ACC112 (cell line): ENCODE measurements around the gene CIB2.
A peak's percentile ranks its signal among the peaks of the same experiment; 100 is the strongest.

ENCODE experiments used
- H2AFZ ChIP-seq: fragments of 200-600 bp; sonication (generic); one replicate; pipeline ENCODE4 v1.6.0; 2017; ENCODE audit warnings: antibody characterized with exemption, low read length; ENCODE audit not compliant: unreplicated experiment
- H3K27ac ChIP-seq: fragments of 200-600 bp; sonication (generic); 2 replicates; pipeline ENCODE4 v1.5.1; 2014; ENCODE audit warnings: low read depth, mild to moderate bottlenecking, antibody characterized with exemption, low read length, moderate library complexity
- H3K27me3 ChIP-seq: fragments of 200-600 bp; sonication (generic); 2 replicates; pipeline ENCODE4 v1.6.1; 2014; ENCODE audit warnings: mild to moderate bottlenecking, antibody characterized with exemption, low read length, moderate library complexity, mixed read lengths; ENCODE audit not compliant: insufficient read depth
- H3K36me3 ChIP-seq: fragments of 200-600 bp; sonication (generic); 2 replicates; pipeline ENCODE4 v1.6.1; 2016; ENCODE audit warnings: mild to moderate bottlenecking, antibody characterized with exemption, low read length, moderate library complexity, mixed read lengths; ENCODE audit not compliant: insufficient read depth
- H3K4me1 ChIP-seq: fragments of 200-600 bp; sonication (generic); one replicate; pipeline ENCODE4 v1.6.1; 2016; ENCODE audit warnings: low read length, mixed read lengths; ENCODE audit not compliant: insufficient read depth, unreplicated experiment, control insufficient read depth
- H3K4me3 ChIP-seq: fragments of 200-600 bp; sonication (generic); 2 replicates; pipeline ENCODE4 v1.5.1; 2014; ENCODE audit warnings: mild to moderate bottlenecking, low read depth, low read length
- H3K79me2 ChIP-seq: fragments of 200-600 bp; sonication (generic); one replicate; pipeline ENCODE4 v1.6.0; 2016; ENCODE audit warnings: low read length; ENCODE audit not compliant: control insufficient read depth, unreplicated experiment, insufficient read depth

CIB2 gene

DNA sequence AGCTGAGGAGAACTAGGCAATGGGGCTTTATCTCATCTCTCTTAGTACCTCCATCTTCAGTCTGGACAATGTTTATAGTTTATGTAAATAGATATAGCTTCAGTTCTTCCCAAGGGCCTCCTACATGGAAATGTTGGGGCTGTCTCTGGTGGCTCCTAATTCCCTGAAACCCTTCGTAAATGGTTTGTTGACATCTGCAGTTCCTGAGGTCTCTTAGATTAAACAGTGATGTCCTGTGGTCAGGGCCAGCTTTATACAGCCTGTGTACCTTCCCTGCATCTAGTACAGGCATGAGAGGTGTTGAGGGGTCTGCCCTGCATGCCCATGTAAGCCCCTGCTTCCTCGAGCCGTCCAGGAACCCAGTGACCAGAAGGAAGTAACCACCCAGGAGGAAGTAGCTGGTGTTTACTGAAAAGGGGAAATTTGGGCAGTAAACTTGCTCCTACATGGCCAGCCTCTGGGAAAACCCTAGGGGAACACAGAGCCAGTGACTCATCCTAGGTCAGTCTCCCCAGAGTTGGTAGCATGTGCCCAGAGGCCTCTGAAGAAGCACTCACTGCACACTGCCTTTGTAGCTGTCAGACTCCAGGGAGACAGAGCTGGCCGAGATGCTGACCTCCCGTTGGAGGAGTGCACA, 49.0 kb downstream of the CIB2 start:
- Histone ChIP-seq H2AFZ (no peak overlapping the region), H3K27me3 (no peaks in the 10 kb centered on the region), H3K36me3 (no peaks in the 10 kb centered on the region), H3K79me2 (peaks cover under 1% of the 10 kb centered on the region), H3K4me1 (no peaks in the 10 kb centered on the region), H3K27ac (no peak overlapping the region), H3K4me3 (no peak overlapping the region)

DNA sequence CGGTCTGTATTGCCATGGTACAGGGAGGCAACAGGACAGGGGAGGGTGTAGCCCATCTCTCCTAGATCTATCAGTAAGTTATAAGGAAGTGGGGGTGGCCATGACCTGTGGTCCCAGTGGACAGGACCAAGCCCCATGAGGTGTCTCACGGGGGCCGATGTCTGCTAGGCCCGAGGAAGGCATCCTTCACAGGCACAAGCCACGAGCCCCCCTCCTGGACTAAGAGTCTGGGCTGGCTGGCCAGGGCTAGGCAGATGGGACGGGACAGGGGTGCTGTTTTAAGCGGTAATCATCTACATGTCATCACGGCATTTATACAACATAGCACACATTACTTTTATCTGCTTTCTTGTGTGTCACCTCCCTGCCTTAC, 51.2 kb downstream of the CIB2 start:
- Histone ChIP-seq H2AFZ (no peak overlapping the region), H3K36me3 (no peaks in the 10 kb centered on the region), H3K4me3 (no peak overlapping the region), H3K4me1 (peaks cover 6% of the 10 kb centered on the region), H3K27ac (no peak overlapping the region), H3K27me3 (no peaks in the 10 kb centered on the region), H3K79me2 (peaks cover 15% of the 10 kb centered on the region)

DNA sequence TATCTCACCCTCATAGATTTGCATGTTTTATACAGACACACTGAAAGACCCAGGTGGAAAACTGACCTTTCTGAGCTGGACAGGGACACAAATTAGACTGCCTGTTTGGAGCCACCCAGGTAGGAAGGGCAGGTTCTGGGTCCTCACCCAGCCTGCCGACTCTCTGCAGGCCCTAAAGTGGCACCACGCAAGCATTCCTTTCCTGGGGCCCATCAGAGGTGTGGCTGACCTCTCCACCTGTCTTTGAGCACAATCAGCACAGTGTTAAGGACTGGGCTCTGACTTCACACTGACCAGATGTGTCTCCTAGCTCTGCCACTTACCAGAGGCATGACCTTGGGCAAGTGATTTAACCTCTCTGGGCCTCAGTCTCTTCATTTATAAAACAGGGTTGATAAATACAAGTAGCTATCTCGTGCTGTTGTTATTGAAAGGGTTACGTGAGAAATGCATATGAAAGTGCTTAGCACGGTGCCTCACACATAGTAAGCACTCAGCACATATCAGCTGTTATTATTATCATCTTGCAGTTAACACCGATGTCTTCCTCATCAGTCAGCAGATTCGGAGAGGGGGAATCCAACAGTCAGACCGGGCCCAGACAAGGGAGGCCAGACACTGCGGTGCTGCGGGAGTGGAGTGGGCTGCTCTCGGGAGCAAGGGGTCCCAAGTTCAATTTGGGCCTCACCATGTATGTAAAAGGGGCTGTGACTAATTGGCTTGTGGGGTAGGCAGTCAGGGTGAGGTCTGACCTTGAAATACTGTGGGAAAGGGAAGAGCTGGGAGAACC, 51.8 kb downstream of the CIB2 start:
- H3K4me3 ChIP-seq = no peak overlapping the region
- H3K27ac ChIP-seq = no peak overlapping the region
- no peaks in the 10 kb centered on the region for H3K27me3 ChIP-seq
- H3K36me3 ChIP-seq = no peaks in the 10 kb centered on the region
- peaks cover 19% of the 10 kb centered on the region for H3K79me2 ChIP-seq
- no peak overlapping the region for H2AFZ ChIP-seq
- H3K4me1 ChIP-seq = peaks cover 10% of the 10 kb centered on the region

GRCh38 chr15:78077871-78078210, 53.4 kb downstream of the CIB2 start:
- Histone ChIP-seq H3K27ac (no peak overlapping the region), H3K36me3 (no peaks in the 10 kb centered on the region), H3K4me3 (peak overlapping the region; percentile 100), H3K27me3 (no peaks in the 10 kb centered on the region), H2AFZ (peak overlapping the region; percentile 90), H3K4me1 (peaks cover 17% of the 10 kb centered on the region), H3K79me2 (peaks cover 36% of the 10 kb centered on the region)

DNA sequence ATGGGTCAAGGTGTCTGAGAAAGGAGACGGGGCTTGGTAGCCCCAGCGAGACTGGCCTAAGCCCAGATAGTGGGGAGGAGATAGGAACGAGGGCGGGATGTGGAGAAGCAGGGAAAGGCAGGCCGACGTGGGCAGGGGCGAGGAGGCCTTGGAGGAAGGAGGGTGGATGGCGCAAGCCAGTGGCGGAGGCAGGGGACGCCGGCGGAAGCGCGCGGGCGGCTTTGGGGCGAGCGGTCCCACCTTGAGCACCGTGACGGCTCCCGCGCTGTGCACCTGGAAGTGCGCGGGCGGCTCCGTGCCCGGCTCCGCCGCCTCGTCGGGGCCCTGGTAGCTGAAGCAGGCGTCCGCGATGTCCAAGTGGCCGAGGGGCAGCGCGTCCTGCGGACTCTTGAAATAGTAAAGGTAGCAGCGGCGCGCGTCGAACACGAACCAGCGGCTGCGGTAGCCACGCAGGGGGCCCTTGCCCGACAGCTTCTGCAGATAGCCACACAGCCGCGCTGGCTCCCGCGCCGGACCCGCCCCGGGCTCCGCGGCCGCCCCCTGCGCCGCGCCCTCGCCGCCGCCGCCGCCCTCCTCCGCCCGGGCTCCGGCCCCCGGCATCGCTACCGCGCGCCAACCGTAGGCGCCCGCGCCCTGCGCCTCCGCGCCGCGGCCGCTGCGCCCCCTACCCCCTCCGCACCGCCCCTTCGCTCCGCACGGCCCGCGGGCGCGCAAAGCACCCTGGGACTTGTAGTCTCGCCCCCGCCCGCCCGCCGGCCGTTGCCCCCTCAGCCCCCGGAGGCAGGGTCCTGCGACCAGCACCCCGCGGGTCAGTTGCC, 54.0 kb downstream of the CIB2 start, which contains the start of gene TBC1D2B:
Gene TBC1D2B (minus strand): TSS at position 659 of the 818 bp plus-strand sequence. CDS start 59 bp downstream, at position 600.
- peak within 1 kb of the TSS; percentile 90 for H3K27ac ChIP-seq

DNA sequence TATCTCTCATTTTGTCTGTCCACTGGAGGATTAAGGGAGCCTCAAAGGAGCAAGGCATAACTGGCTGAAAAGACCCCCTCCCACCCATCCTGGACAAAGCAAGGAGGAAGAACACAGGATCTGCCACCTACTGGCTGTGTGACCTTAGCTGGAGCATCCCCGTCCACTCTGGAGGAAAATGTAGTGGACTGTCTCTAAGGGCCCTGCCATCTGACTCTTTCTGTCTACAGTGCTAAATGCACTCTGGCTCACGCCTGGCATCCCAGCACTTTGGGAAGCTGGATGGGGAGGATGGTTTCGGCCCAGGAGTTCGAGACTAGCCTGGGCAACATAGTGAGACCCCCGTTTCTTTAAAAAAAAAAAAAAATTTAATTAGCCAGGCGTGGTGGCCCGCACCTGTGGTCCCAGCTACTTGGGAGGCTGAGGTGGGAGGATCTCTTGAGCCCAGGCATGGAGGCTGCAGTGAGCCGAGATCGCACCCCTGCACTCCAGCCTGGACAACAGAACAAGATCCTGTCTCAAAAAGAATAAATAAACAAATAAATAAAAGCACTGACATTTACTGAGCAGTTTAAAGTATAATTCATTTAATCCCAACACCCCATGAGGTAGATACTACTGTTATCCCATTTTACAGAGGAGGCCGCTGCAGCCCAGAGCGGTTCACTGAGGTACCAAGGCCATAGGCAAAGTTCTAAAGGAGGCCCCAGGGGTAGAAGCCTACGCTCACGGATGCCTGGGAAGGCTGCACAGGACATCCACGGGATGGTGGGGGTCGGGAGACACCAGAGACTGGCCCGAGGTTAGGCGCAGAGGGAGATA, 54.8 kb downstream of the CIB2 start:
- Histone ChIP-seq H3K79me2 (peaks cover 50% of the 10 kb centered on the region), H2AFZ (peak overlapping the region; percentile 84), H3K27ac (peak overlapping the region; percentile 90), H3K36me3 (no peaks in the 10 kb centered on the region), H3K4me1 (peaks cover 31% of the 10 kb centered on the region), H3K4me3 (peak overlapping the region; percentile 100), H3K27me3 (no peaks in the 10 kb centered on the region)

More for the DNA sequence above, 54.0 kb downstream of the CIB2 start, which contains the start of gene TBC1D2B:
- H3K36me3 ChIP-seq = no peaks in the 10 kb centered on the region
- peaks cover 42% of the 10 kb centered on the region for H3K79me2 ChIP-seq
- H2AFZ ChIP-seq = peak within 1 kb of the TSS; percentile 90
- peak within 1 kb of the TSS; percentile 100 for H3K4me3 ChIP-seq
- H3K27me3 ChIP-seq = no peaks in the 10 kb centered on the region
- H3K4me1 ChIP-seq = peaks cover 23% of the 10 kb centered on the region

GRCh38 chr15:78075490-78076230, 55.6 kb downstream of the CIB2 start:
- Histone ChIP-seq H3K27ac (peak overlapping the region; percentile 90), H3K4me1 (peaks cover 37% of the 10 kb centered on the region), H3K27me3 (no peaks in the 10 kb centered on the region), H3K79me2 (peaks cover 57% of the 10 kb centered on the region), H3K36me3 (no peaks in the 10 kb centered on the region), H2AFZ (no peak overlapping the region), H3K4me3 (peak overlapping the region; percentile 100)

DNA sequence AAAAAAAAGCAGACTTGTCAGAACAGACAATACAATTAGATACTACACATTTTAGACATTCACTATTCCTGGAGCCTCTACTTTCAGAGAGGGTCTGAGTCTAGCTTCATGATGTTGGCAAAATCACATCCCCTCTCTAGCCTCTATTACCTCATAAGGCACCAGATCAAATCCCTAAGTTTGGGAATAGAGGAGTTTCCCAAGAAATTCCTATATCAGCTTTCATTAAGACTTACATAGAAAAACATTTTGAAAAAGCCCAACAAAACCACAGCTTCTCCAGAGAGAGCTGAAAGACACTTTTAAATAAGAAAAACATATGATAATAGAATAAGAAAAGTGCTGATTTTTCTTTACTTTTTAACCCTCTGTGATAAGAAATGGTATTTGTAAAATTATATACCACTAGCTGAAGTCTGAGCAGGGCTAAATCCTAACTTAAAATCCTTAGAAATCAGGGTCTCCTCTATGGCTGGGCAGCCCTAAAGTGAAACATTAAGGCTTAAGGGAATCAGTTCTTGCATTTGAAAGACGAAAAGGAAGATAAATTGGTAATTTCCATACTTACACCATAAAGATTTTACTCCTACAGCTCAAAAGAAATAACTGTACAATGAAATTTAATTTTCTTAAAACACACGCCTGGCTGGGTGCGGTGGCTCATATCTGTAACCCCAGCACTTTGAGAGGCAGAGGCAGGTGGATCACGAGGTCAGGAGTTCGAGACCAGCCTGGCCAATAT, 58.0 kb downstream of the CIB2 start:
- no peaks in the 10 kb centered on the region for H3K36me3 ChIP-seq
- no peaks in the 10 kb centered on the region for H3K27me3 ChIP-seq
- peak overlapping the region; percentile 26; the same call in 1 of the 2 replicates for H3K4me3 ChIP-seq
- peaks cover 60% of the 10 kb centered on the region for H3K4me1 ChIP-seq
- no peak overlapping the region for H2AFZ ChIP-seq
- peak overlapping the region; percentile 49 for H3K27ac ChIP-seq
- H3K79me2 ChIP-seq = peaks cover 82% of the 10 kb centered on the region
